A673 (cell line): ENCODE measurements around the gene CAMK1D. TPM values are rescaled to one million over a fixed set of nuclear protein-coding genes. Genes with fewer than 3 reads are reported as not detected.
A peak's percentile ranks its signal among the peaks of the same experiment; 100 is the strongest.

Experiments
- BruUV-seq: library from RNA; stranded (reverse); fragments of 400-500 nt; replicated peaks from 2 replicates; lab custom pipeline; 2021; lab: Mats Ljungman, UMichigan
- CTCF ChIA-PET: fragments of 300-600 bp; sonication (Branson Sonifier 250); formaldehyde crosslinking; loops from one replicate; lab custom pipeline; 2022; ENCODE audit warnings: antibody characterized with exemption; lab: Charles Lee
- POLR2A ChIA-PET: fragments of 300-600 bp; sonication (Branson Sonifier 250); formaldehyde crosslinking; loops from one replicate; lab custom pipeline; 2022; ENCODE audit warnings: antibody characterized with exemption; ENCODE audit not compliant: low non-redundant PET; lab: Charles Lee
- DNase-seq: peaks from one replicate; pipeline ENCODE4 v3.0.0-alpha.2; 2015; ENCODE audit warnings: low spot score
- H3K27ac ChIP-seq: fragments of 200-600 bp; sonication (generic); 2 replicates; pipeline ENCODE4 v1.5.1; 2016; ENCODE audit warnings: mixed run types, low read depth, mild to moderate bottlenecking, mixed read lengths, antibody characterized with exemption, low read length; ENCODE audit not compliant: poor library complexity, severe bottlenecking
- H3K27me3 ChIP-seq: fragments of 200-600 bp; sonication (generic); replicated peaks from 2 replicates; pipeline ENCODE4 v1.6.1; 2017; ENCODE audit warnings: mixed run types, low read depth, mild to moderate bottlenecking, mixed read lengths, antibody characterized with exemption, low read length; ENCODE audit not compliant: insufficient read depth, poor library complexity
- H3K36me3 ChIP-seq: fragments of 200-600 bp; sonication (generic); 2 replicates; pipeline ENCODE4 v1.6.1; 2016; ENCODE audit warnings: mixed run types, mild to moderate bottlenecking, mixed read lengths, antibody characterized with exemption, low read length; ENCODE audit not compliant: insufficient read depth, poor library complexity, severe bottlenecking
- H3K4me1 ChIP-seq: fragments of 200-600 bp; sonication (generic); 2 replicates; pipeline ENCODE4 v1.6.1; 2017; ENCODE audit warnings: mixed run types, mild to moderate bottlenecking, mixed read lengths, antibody characterized with exemption, low read length; ENCODE audit not compliant: insufficient read depth, poor library complexity, severe bottlenecking
- H3K4me3 ChIP-seq: fragments of 200-600 bp; sonication (generic); 2 replicates; pipeline ENCODE4 v1.5.1; 2016; ENCODE audit warnings: low read depth, mixed run types, mild to moderate bottlenecking, mixed read lengths, low read length; ENCODE audit not compliant: poor library complexity, severe bottlenecking
- H3K9me3 ChIP-seq: fragments of 200-600 bp; sonication (generic); 2 replicates; pipeline ENCODE4 v1.6.1; 2016; ENCODE audit warnings: mixed run types, low read depth, mild to moderate bottlenecking, mixed read lengths, antibody characterized with exemption, low read length; ENCODE audit not compliant: poor library complexity, severe bottlenecking
- EZH2 ChIP-seq: fragments of 200-600 bp; sonication (generic); IDR thresholded peaks from 2 replicates; pipeline ENCODE4 v1.6.1; 2017; ENCODE audit warnings: borderline replicate concordance, low read depth, mild to moderate bottlenecking, mixed read lengths, antibody characterized with exemption, low read length; ENCODE audit not compliant: poor library complexity, severe bottlenecking
- intact Hi-C: fragments of 100-400 bp; cut with micrococcal nuclease; formaldehyde crosslinking; loops from one replicate; pipeline ENCODE4 v1.10.0; 2022; ENCODE audit not compliant: unreplicated experiment
- total RNA-seq: library from RNA; stranded (reverse); gene quantifications from 2 replicates; pipeline ENCODE4 v1.2.3, GENCODE V29; 2021
- TF ChIP-seq, protein P1 (sequence below): fragments of 300-800, 200-600 bp; sonication (generic); conservative IDR thresholded peaks from 2 replicates; pipeline ENCODE4 v1.5.1; 2017; ENCODE audit warnings: low read depth, mild to moderate bottlenecking, antibody characterized with exemption, low read length, moderate library complexity, mixed read lengths

The CAMK1D gene
- total RNA-seq, 1 experiment from 2014 or later: 23.7 TPM

DNA sequence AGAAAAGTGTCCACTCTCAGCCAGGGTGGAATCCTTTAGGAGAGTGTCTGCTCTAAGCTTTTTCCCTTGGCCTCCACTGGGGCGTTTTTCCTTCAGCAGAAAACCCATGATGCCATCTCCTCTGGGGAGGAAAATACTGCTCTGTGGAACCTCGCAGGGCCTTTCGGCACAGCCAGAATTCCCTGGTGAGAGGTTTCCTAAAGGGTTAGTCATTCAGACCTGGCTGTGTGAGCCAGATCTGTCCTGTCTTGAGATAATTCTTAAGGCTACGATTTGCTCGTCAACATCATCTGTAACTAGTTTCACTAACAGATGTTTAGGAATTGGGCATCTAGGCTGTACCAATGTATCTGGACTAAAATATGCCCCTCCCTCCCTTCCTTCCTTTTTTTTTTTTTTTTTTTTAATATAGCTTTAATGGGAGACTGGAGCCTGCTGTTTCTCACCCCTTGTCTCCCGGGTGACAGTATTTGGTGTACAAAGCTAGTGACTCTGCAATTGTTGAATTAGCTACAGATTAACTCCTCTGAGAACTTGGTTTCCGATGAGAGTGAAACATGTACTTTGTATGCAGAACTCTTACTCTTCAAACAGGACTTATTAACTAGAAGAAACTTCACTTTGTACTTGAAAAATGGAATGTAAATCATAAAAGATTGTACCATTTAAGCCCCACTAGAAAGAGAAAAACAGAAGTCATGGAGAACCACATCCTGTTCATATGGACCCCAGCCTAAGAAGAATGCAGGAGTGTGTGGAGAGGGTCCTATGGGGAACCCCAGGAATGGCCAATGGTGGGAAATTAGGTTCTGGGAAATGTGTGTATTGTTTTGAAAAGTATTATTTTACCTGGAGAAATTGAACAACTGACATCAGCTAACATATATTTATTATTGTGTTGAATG lies 230.9 kb downstream of the CAMK1D start:
- DNase-seq: peak; percentile 45
- Histone ChIP-seq H3K9me3 (peaks cover 3% of the 10 kb centered on the region), H3K36me3 (no peaks in the 10 kb centered on the region), H3K4me3 (no peak overlapping the region), H3K27ac (no peak overlapping the region), H3K4me1 (no peaks in the 10 kb centered on the region), H3K27me3 (no peaks in the 10 kb centered on the region)
- intact Hi-C loops: no loop called here
- POLR2A ChIA-PET: no interaction called here
- BruUV-seq: no TSS peak
- CTCF ChIA-PET: no interaction called here
- TF ChIP-seq EZH2: no peak
- TF ChIP-seq, protein P1, sequence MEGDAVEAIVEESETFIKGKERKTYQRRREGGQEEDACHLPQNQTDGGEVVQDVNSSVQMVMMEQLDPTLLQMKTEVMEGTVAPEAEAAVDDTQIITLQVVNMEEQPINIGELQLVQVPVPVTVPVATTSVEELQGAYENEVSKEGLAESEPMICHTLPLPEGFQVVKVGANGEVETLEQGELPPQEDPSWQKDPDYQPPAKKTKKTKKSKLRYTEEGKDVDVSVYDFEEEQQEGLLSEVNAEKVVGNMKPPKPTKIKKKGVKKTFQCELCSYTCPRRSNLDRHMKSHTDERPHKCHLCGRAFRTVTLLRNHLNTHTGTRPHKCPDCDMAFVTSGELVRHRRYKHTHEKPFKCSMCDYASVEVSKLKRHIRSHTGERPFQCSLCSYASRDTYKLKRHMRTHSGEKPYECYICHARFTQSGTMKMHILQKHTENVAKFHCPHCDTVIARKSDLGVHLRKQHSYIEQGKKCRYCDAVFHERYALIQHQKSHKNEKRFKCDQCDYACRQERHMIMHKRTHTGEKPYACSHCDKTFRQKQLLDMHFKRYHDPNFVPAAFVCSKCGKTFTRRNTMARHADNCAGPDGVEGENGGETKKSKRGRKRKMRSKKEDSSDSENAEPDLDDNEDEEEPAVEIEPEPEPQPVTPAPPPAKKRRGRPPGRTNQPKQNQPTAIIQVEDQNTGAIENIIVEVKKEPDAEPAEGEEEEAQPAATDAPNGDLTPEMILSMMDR: no peak

DNA sequence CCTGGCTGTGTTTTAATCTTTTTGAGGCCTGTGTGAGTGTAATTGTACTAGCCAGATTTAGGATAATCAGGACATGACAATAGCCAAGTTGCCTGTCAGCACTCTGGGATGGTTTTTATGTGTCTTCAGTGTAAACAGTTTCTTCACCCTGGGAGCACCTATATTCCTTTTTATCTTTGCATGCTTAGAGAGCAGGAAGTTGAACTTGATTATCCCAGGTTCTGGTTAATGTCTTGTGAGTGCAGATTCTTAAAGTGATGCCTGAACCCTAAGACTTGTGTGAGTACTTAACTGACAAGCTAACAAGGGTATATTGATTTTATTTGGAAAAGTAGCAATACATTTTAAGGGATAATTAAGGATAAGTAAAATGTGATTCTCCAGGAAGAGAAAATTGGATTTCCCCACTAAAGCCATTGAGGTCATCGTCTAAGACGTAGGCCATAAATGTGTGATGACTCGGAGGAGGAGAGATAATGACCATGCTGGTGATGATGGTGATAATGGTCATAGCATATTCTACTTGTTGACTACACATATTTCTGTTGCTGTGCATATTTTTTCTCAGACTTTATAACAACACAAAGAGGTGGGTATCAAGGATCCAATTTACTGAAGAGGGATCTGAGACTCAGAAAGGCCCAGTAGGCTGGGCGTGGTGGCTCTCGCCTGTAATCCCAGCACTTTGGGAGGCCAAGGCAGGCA lies 234.7 kb downstream of the CAMK1D start:
- CTCF ChIA-PET: no interaction called here
- no TSS peak for BruUV-seq
- POLR2A ChIA-PET: interaction anchor here (0.6 kb wide), 1 partner anchor 30 kb away, joined by 3 read pairs; no protein-coding TSS in a partner anchor
- no peaks in the 10 kb centered on the region for H3K27me3 ChIP-seq
- no peak overlapping the region for H3K4me3 ChIP-seq
- H3K36me3 ChIP-seq: no peaks in the 10 kb centered on the region
- TF ChIP-seq EZH2: no peak
- TF ChIP-seq, protein P1: no peak
- intact Hi-C loops: no loop called here
- DNase-seq: no peak
- no peak overlapping the region for H3K27ac ChIP-seq
- peaks cover 17% of the 10 kb centered on the region for H3K4me1 ChIP-seq
- peaks cover 3% of the 10 kb centered on the region for H3K9me3 ChIP-seq

GRCh38 chr10:12586741-12587140 lies 237.4 kb downstream of the CAMK1D start:
- Histone ChIP-seq H3K4me3 (no peak overlapping the region), H3K27ac (no peak overlapping the region), H3K9me3 (peaks cover 3% of the 10 kb centered on the region), H3K4me1 (peaks cover 17% of the 10 kb centered on the region), H3K36me3 (no peaks in the 10 kb centered on the region), H3K27me3 (no peaks in the 10 kb centered on the region)
- no peak for DNase-seq
- BruUV-seq: no TSS peak
- TF ChIP-seq EZH2: no peak
- TF ChIP-seq, protein P1: no peak
- POLR2A ChIA-PET: no interaction called here
- CTCF ChIA-PET: no interaction called here
- intact Hi-C loops: no loop called here
